Measurements from ENCODE around the gene CELF2. TPM values are rescaled to one million over a fixed set of nuclear protein-coding genes. Genes with fewer than 3 reads are reported as not detected.

The CELF2 gene
- total RNA-seq, 3 donors from 2014 or later = 40.0 to 178 (median 45.6) TPM

DNA sequence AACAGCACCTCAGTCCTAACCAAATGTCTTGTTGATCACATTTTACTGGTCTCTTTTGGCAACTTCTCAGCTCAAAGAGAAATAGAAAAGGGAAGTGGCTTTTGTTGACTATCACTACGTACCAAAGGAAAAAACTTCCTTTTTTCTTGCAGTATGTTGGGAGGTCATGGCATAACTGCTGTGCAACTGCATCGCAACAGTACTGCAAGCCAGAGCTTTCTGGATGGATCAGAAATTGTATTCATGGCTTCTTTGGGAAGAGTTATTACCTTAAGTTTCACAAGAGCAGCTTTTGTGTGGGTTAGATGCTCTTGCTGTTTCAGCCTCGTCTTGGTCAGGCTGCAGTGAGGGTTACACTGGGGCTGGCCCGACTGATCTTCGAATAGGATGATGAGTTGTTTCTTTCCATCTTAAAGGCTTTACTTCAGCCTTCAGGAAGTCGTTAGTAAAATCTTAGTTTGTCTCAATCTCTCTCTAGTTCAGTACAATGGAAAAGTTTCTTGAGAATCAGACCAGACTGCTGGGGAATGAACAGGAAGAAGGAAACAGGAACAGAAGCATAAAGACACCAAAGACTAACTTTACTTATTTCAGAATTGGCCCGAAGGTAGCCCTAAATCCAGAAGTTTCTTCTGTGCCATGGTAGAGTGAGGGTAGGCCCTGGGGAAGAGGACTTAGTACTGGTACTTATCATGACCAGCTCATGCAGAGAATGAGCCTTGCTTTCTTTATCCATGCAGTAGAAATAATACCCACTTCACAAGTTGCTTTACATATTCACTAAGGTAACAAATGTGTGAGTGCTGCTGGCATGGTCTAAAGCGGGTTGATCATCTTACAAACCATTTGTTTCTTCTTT is 153.6 kb downstream of the CELF2 start:
- DNase-seq (ENCODE audit: low spot score in 2 of 2) = no peak
- intact Hi-C loops (cut with DNase I; ENCODE audit: low total_unique reads) = no loop called here
- H3K4me3 ChIP-seq = peak overlapping the region in 2 of 3 donors; percentile 22 to 77
- no peaks in the 10 kb centered on the region for H3K36me3 ChIP-seq
- no peaks in the 10 kb centered on the region for H3K9me3 ChIP-seq
- peak overlapping the region; percentile 18 to 49 for H3K27ac ChIP-seq
- peaks cover 0 to 3% of the 10 kb centered on the region in 2 donors for H3K27me3 ChIP-seq
- H3K4me1 ChIP-seq = no peaks in the 10 kb centered on the region
- TF ChIP-seq, protein P1, sequence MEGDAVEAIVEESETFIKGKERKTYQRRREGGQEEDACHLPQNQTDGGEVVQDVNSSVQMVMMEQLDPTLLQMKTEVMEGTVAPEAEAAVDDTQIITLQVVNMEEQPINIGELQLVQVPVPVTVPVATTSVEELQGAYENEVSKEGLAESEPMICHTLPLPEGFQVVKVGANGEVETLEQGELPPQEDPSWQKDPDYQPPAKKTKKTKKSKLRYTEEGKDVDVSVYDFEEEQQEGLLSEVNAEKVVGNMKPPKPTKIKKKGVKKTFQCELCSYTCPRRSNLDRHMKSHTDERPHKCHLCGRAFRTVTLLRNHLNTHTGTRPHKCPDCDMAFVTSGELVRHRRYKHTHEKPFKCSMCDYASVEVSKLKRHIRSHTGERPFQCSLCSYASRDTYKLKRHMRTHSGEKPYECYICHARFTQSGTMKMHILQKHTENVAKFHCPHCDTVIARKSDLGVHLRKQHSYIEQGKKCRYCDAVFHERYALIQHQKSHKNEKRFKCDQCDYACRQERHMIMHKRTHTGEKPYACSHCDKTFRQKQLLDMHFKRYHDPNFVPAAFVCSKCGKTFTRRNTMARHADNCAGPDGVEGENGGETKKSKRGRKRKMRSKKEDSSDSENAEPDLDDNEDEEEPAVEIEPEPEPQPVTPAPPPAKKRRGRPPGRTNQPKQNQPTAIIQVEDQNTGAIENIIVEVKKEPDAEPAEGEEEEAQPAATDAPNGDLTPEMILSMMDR (IDR thresholded peaks at IDR 0.05) = no peak
- TF ChIP-seq POLR2A (IDR thresholded peaks at IDR 0.05) = no peak
- TF ChIP-seq POLR2AphosphoS5 (IDR thresholded peaks at IDR 0.05) = no peak

GRCh38 chr10:11173042-11173441 is 155.4 kb downstream of the CELF2 start:
- no peak overlapping the region for H3K4me3 ChIP-seq
- no peaks in the 10 kb centered on the region for H3K27me3 ChIP-seq
- intact Hi-C loops (cut with DNase I; ENCODE audit: low total_unique reads) = no loop called here
- H3K4me1 ChIP-seq = no peaks in the 10 kb centered on the region
- H3K27ac ChIP-seq = no peak overlapping the region
- no peak for TF ChIP-seq POLR2AphosphoS5 (IDR thresholded peaks at IDR 0.05)
- DNase-seq (ENCODE audit: low spot score in 2 of 2) = no peak
- no peaks in the 10 kb centered on the region for H3K36me3 ChIP-seq
- no peaks in the 10 kb centered on the region for H3K9me3 ChIP-seq

DNA sequence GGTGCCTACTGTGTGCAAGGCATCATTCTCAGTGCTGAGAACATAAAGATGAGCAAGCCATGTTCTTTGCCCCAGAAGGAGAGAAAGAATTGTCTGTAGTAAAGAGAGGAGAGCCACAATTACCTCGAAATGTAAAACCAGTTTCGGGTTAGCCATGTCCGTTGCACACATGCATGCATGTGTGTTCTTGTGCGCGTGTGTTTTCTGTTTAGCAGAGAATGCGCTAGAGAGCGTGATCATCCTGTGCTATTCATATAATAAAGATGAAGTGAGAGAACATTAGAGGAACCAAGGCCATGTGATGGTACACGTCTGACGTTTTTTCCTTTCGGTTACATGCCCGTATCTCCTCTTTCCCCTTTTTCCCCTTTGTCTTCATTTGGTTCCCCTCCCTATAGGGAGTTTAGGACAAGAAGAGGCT is 158.2 kb downstream of the CELF2 start:
- no peaks in the 10 kb centered on the region for H3K36me3 ChIP-seq
- intact Hi-C loops (cut with DNase I; ENCODE audit: low total_unique reads) = no loop called here
- no peaks in the 10 kb centered on the region for H3K9me3 ChIP-seq
- H3K27me3 ChIP-seq = no peaks in the 10 kb centered on the region
- no peaks in the 10 kb centered on the region for H3K4me1 ChIP-seq
- peak overlapping the region in 1 of 3 donors; percentile 11 for H3K4me3 ChIP-seq
- no peak for DNase-seq (ENCODE audit: low spot score in 2 of 2)
- H3K27ac ChIP-seq = peak overlapping the region in 1 of 2 donors; percentile 21
- TF ChIP-seq, protein P1 (IDR thresholded peaks at IDR 0.05) = no peak

GRCh38 chr10:11176746-11177145 is 159.1 kb downstream of the CELF2 start:
- no peak for DNase-seq (ENCODE audit: low spot score in 2 of 2)
- intact Hi-C loops (cut with DNase I; ENCODE audit: low total_unique reads) = no loop called here
- Histone ChIP-seq H3K4me3 (peak overlapping the region in 1 of 3 donors; percentile 11), H3K9me3 (no peaks in the 10 kb centered on the region), H3K27ac (peak overlapping the region in 1 of 2 donors; percentile 8), H3K27me3 (no peaks in the 10 kb centered on the region), H3K4me1 (no peaks in the 10 kb centered on the region), H3K36me3 (no peaks in the 10 kb centered on the region)
- TF ChIP-seq POLR2AphosphoS5 (IDR thresholded peaks at IDR 0.05) = no peak
- no peak for TF ChIP-seq POLR2A (IDR thresholded peaks at IDR 0.05)
- TF ChIP-seq, protein P1 (IDR thresholded peaks at IDR 0.05) = no peak

GRCh38 chr10:11177381-11177780 is 159.7 kb downstream of the CELF2 start:
- Histone ChIP-seq H3K9me3 (no peaks in the 10 kb centered on the region), H3K4me3 (peak overlapping the region in 1 of 3 donors; percentile 3), H3K36me3 (no peaks in the 10 kb centered on the region), H3K27me3 (no peaks in the 10 kb centered on the region), H3K4me1 (no peaks in the 10 kb centered on the region), H3K27ac (peak overlapping the region in 1 of 2 donors; percentile 19)
- DNase-seq (ENCODE audit: low spot score in 2 of 2) = no peak
- TF ChIP-seq POLR2A (IDR thresholded peaks at IDR 0.05) = no peak
- TF ChIP-seq POLR2AphosphoS5 (IDR thresholded peaks at IDR 0.05) = no peak
- TF ChIP-seq, protein P1 (IDR thresholded peaks at IDR 0.05) = no peak
- intact Hi-C loops (cut with DNase I; ENCODE audit: low total_unique reads) = no loop called here
